Mucosa of rectum (tissue), 2 donors: ENCODE data around the gene CPEB1.
"Not testable (repeated sequence)": the region's sequence is repeated elsewhere in the genome, so short reads cannot be mapped to it uniquely, and the experiment has no call there.

Experiments used
- H3K27ac ChIP-seq, 2 donors: one replicate each; pipeline ENCODE4 v1.7.0; 2013; ENCODE audit warnings: inconsistent platforms in 2 of 2, low read depth in 2 of 2, low read length in 2 of 2
- H3K27me3 ChIP-seq, 2 donors: one replicate each; pipeline ENCODE4 v1.7.0; 2013; ENCODE audit warnings: low read length in 2 of 2; ENCODE audit not compliant: control insufficient read depth in 2 of 2, insufficient read depth in 2 of 2
- H3K36me3 ChIP-seq, 2 donors: one replicate each; pipeline ENCODE4 v1.7.0; 2013; ENCODE audit warnings: low read length in 2 of 2; ENCODE audit not compliant: control insufficient read depth in 2 of 2, insufficient read depth in 2 of 2
- H3K4me1 ChIP-seq, 2 donors: one replicate each; pipeline ENCODE4 v1.7.0; 2013; ENCODE audit warnings: low read length in 2 of 2, mild to moderate bottlenecking in 1 of 2; ENCODE audit not compliant: control insufficient read depth in 2 of 2, insufficient read depth in 2 of 2
- H3K4me3 ChIP-seq, 2 donors: one replicate each; pipeline ENCODE4 v1.7.0; 2013; ENCODE audit warnings: low read length in 2 of 2
- H3K9ac ChIP-seq, 2 donors: one replicate each; pipeline ENCODE4 v1.7.0; 2013; ENCODE audit warnings: low read length in 2 of 2, low read depth in 1 of 2, mild to moderate bottlenecking in 1 of 2
- H3K9me3 ChIP-seq, 2 donors: one replicate each; pipeline ENCODE4 v1.7.0; 2013; ENCODE audit warnings: low read length in 2 of 2; ENCODE audit not compliant: control insufficient read depth in 2 of 2
- donor health status: healthy.
- donor health status: Normal muscosa, but diverticular disease.

Gene CPEB1

GRCh38 chr15:82532383-82532990 is 114.7 kb downstream of the CPEB1 start:
- H3K36me3 ChIP-seq: peaks cover 22 to 25% of the 10 kb centered on the region in 2 donors
- H3K4me3 ChIP-seq: no peak overlapping the region
- peaks cover 0 to 2% of the 10 kb centered on the region in 2 donors for H3K4me1 ChIP-seq
- no peaks in the 10 kb centered on the region for H3K27me3 ChIP-seq
- no peak overlapping the region for H3K9ac ChIP-seq
- H3K27ac ChIP-seq: no peak overlapping the region
- H3K9me3 ChIP-seq: no peaks in the 10 kb centered on the region

- H3K36me3 ChIP-seq: peaks cover 15 to 18% of the 10 kb centered on the region in 2 donors
- no peaks in the 10 kb centered on the region for H3K4me1 ChIP-seq
- no peak overlapping the region for H3K4me3 ChIP-seq
- no peaks in the 10 kb centered on the region for H3K27me3 ChIP-seq
- no peaks in the 10 kb centered on the region for H3K9me3 ChIP-seq
- H3K9ac ChIP-seq: no peak overlapping the region
- H3K27ac ChIP-seq: no peak overlapping the region
Measured at GRCh38 chr15:82531496-82532382, 115.4 kb downstream of the CPEB1 start.

- Histone ChIP-seq H3K4me3 (peak overlapping the region; percentile 73 to 78), H3K9ac (peak overlapping the region in 1 of 2 donors; percentile 68), H3K36me3 (peaks cover 5 to 8% of the 10 kb centered on the region in 2 donors), H3K27me3 (no peaks in the 10 kb centered on the region), H3K9me3 (no peaks in the 10 kb centered on the region), H3K4me1 (no peaks in the 10 kb centered on the region), H3K27ac (no peak overlapping the region)
Measured at GRCh38 chr15:82530606-82531379, 116.4 kb downstream of the CPEB1 start.

GRCh38 chr15:82530006-82530405 is 117.2 kb downstream of the CPEB1 start:
- Histone ChIP-seq H3K4me1 (no peaks in the 10 kb centered on the region), H3K4me3 (no peak overlapping the region), H3K9ac (no peak overlapping the region), H3K36me3 (peaks cover 3 to 6% of the 10 kb centered on the region in 2 donors), H3K27ac (no peak overlapping the region), H3K27me3 (no peaks in the 10 kb centered on the region), H3K9me3 (no peaks in the 10 kb centered on the region)

- not testable (repeated sequence) for H3K4me1 ChIP-seq, H3K9ac ChIP-seq, H3K27ac ChIP-seq, H3K27me3 ChIP-seq, H3K9me3 ChIP-seq, H3K4me3 ChIP-seq, H3K36me3 ChIP-seq
Measured at GRCh38 chr15:82513587-82513986, 133.6 kb downstream of the CPEB1 start.

GRCh38 chr15:82507693-82508092 is 139.5 kb downstream of the CPEB1 start:
- H3K27ac ChIP-seq, H3K4me3 ChIP-seq, H3K4me1 ChIP-seq, H3K9ac ChIP-seq, H3K9me3 ChIP-seq, H3K36me3 ChIP-seq, H3K27me3 ChIP-seq: not testable (repeated sequence)

GRCh38 chr15:82507087-82507486 is 140.1 kb downstream of the CPEB1 start:
- not testable (repeated sequence) for H3K4me3 ChIP-seq, H3K36me3 ChIP-seq, H3K9me3 ChIP-seq, H3K27ac ChIP-seq, H3K27me3 ChIP-seq, H3K4me1 ChIP-seq, H3K9ac ChIP-seq

- H3K27ac ChIP-seq, H3K4me1 ChIP-seq, H3K9me3 ChIP-seq, H3K27me3 ChIP-seq, H3K4me3 ChIP-seq, H3K9ac ChIP-seq, H3K36me3 ChIP-seq: not testable (repeated sequence)
Measured at GRCh38 chr15:82505842-82506241, 141.3 kb downstream of the CPEB1 start.

GRCh38 chr15:82504074-82504473 is 143.1 kb downstream of the CPEB1 start:
- H3K4me3 ChIP-seq, H3K27ac ChIP-seq, H3K9me3 ChIP-seq, H3K4me1 ChIP-seq, H3K36me3 ChIP-seq, H3K27me3 ChIP-seq, H3K9ac ChIP-seq: not testable (repeated sequence)

- H3K4me3 ChIP-seq, H3K27me3 ChIP-seq, H3K27ac ChIP-seq, H3K9ac ChIP-seq, H3K4me1 ChIP-seq, H3K9me3 ChIP-seq, H3K36me3 ChIP-seq: not testable (repeated sequence)
Measured at GRCh38 chr15:82502700-82503339, 144.3 kb downstream of the CPEB1 start.
